ENCODE results near the gene PIGM. TPM values are rescaled to one million over a fixed set of nuclear protein-coding genes. Genes with fewer than 3 reads are reported as not detected.
"Not testable (repeated sequence)": the region's sequence is repeated elsewhere in the genome, so short reads cannot be mapped to it uniquely, and the experiment has no call there.

PIGM gene
- total RNA-seq, 2 experiments from 2014 or later = 5.2 to 5.7 TPM

DNA sequence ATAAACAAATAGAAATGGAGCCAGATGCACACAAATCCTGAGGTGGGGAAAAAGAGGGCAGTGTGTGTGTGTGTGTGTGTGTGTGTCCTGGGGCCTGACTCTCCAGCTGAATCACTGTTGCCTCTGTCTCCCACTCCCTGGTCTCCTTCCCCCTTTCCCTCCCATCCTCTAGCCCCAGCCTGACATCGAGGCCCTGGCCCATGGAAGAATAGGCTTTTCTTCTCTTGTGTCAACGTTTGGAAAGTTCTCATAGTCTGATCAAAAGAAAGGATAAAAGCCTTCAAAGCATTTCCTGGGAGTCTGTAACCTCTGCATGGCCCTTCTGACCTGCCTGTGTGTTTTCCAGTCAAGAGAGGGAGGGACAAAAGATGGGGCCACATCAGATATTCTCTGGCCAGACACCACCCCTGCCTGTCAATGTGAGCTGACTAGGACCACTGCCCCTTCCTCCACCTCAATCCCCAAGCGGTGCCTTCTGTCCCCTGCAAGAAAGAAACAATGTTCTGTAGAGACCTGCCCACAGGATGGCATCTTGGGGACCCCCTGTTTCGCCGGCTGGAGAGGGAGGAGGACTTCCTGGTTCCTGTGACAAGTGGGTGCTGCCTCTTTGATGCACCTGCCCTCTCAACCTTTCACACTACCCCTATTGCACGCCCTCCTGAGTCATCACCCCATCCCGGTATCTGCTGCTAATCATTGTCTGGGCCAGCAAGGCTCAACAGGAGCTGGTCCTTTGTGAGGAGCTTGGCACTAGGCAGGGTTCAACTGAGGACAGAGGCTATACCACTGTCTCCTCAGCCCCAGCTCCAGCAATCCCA is 22.0 kb upstream of the PIGM start:
- DNase-seq = no peak
- Mint-ChIP-seq H3K9me3 (no peaks in the 10 kb centered on the region), H3K36me3 (ENCODE audit: low read depth) (no peaks in the 10 kb centered on the region), H3K27me3 (peaks cover 49% of the 10 kb centered on the region), H3K27ac (no peak overlapping the region), H3K4me1 (no peaks in the 10 kb centered on the region), H3K4me3 (no peak overlapping the region)
- POLR2A ChIA-PET = no interaction called here
- CTCF ChIA-PET = interaction anchor here (1.7 to 5.7 kb wide), 2 partner anchors 7 to 25 kb away, joined by 6 to 27 read pairs; no protein-coding TSS in a partner anchor

DNA sequence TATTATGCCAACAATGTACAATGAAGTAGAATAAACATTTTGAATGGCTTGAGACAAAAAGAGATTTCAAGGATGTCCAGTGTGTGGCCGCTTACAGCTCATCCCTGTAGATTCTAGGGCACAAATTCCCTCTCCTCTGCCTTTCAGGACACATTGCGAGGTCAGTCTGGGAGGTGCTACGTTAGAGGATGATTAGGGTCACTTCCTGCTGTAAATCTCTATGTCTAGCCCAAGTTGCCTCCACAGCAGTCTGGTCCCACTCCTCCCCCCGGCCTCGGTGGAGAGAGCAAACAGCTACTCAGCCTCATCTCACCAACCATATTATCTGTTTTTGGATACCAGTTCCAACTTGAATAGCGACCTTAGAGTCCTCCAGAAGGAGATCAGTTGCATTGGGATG is 21.1 kb upstream of the PIGM start:
- ChIA-PET CTCF (interaction anchor here (0.5 to 5.7 kb wide), 3 partner anchors 25 to 1295 kb away, joined by 3 to 27 read pairs (median 11); no protein-coding TSS in a partner anchor), POLR2A (no interaction called here)
- H3K4me3 Mint-ChIP-seq = no peak overlapping the region
- no peak overlapping the region for H3K27ac Mint-ChIP-seq
- no peaks in the 10 kb centered on the region for H3K36me3 Mint-ChIP-seq (ENCODE audit: low read depth)
- no peaks in the 10 kb centered on the region for H3K4me1 Mint-ChIP-seq
- no peak for DNase-seq
- H3K9me3 Mint-ChIP-seq = no peaks in the 10 kb centered on the region
- H3K27me3 Mint-ChIP-seq = peaks cover 48% of the 10 kb centered on the region

DNA sequence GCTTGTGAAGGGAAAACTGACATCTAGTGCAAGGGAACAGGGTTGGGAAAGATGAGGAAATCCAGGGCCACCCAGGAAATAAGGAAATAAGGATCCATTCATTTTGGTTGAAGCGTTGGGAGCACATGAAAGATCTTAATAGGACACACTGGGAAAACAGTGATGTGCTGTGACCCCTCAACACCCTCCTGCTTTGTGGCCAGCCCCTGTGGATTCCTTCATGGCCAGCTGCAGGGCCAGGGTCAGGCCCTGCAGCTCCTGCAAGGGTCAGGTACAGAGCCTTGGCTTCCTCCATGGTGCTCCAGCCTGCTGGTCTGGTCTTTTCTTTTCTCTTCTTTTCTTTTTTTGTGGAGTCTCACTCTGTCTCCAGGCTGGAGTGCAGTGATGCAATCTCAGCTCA is 18.8 kb upstream of the PIGM start:
- Mint-ChIP-seq H3K27ac (no peak overlapping the region), H3K9me3 (no peaks in the 10 kb centered on the region), H3K27me3 (peaks cover 44% of the 10 kb centered on the region), H3K36me3 (ENCODE audit: low read depth) (no peaks in the 10 kb centered on the region), H3K4me3 (no peak overlapping the region), H3K4me1 (peaks cover 12% of the 10 kb centered on the region)
- POLR2A ChIA-PET = no interaction called here
- DNase-seq = no peak
- CTCF ChIA-PET = interaction anchor here (0.6 to 5.7 kb wide), 3 partner anchors 28 to 325 kb away, joined by 3 to 27 read pairs (median 11); no protein-coding TSS in a partner anchor

DNA sequence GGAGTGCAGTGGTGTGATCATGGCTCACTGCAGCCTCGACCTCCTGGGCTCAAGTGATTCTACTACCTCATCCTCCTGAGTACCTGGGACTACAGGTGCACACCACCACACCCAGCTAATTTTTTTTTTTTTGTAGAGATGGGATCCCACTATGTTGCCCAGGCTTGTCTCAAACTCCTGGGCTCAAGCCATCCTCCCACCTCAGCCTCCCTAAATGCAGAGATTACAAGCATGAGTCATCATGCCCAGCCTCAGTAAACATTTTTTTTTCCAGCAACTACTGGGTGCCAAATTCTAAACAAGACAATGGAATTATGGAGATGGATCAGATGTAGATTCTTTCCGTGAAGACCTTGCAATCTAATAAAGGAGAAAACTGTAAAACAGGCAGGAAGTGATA is 18.4 kb upstream of the PIGM start:
- H3K27me3 Mint-ChIP-seq = peaks cover 47% of the 10 kb centered on the region
- H3K4me1 Mint-ChIP-seq = peaks cover 12% of the 10 kb centered on the region
- H3K27ac Mint-ChIP-seq; H3K4me3 Mint-ChIP-seq; POLR2A ChIA-PET; H3K9me3 Mint-ChIP-seq; DNase-seq; H3K36me3 Mint-ChIP-seq (ENCODE audit: low read depth): not testable (repeated sequence)
- CTCF ChIA-PET = interaction anchor here (0.6 to 5.7 kb wide), 3 partner anchors 28 to 325 kb away, joined by 3 to 27 read pairs (median 11); no protein-coding TSS in a partner anchor

GRCh38 chr1:160049101-160049500 is 17.3 kb upstream of the PIGM start:
- no peak overlapping the region for H3K4me3 Mint-ChIP-seq
- CTCF ChIA-PET = interaction anchor here (1.3 kb wide), 1 partner anchor 36 kb away, joined by 6 read pairs; no protein-coding TSS in a partner anchor

DNA sequence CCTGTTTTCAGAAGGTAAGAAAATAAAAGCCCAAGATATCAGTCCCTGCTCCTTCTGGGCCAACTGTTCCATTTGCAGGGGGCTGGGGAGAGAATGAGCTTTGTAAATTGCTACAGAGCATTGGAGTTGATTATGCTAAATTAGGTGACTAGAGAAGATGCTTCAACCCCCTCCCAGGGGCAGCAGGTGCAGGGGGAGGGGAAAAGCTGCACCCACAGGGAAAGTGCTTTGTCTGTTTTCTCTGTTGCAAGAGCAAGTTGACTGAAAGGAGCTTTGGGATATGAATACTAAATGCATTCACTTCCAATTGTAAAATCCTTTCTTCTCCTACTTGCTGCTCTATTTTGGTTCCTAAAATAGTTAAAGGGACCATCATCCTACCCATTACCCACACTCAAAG is 16.5 kb upstream of the PIGM start:
- CTCF ChIA-PET = interaction anchor here (1.3 kb wide), 1 partner anchor 37 kb away, joined by 6 read pairs; no protein-coding TSS in a partner anchor
- Mint-ChIP-seq H3K4me3 (no peak overlapping the region), H3K27me3 (peaks cover 48% of the 10 kb centered on the region), H3K36me3 (ENCODE audit: low read depth) (no peaks in the 10 kb centered on the region), H3K4me1 (peaks cover 12% of the 10 kb centered on the region), H3K9me3 (no peaks in the 10 kb centered on the region), H3K27ac (no peak overlapping the region)
- POLR2A ChIA-PET = no interaction called here
- DNase-seq = no peak

More at GRCh38 chr1:160049101-160049500, 17.3 kb upstream of the PIGM start:
- DNase-seq = no peak
- Mint-ChIP-seq H3K36me3 (ENCODE audit: low read depth) (no peaks in the 10 kb centered on the region), H3K4me1 (peaks cover 12% of the 10 kb centered on the region), H3K27me3 (peaks cover 49% of the 10 kb centered on the region), H3K27ac (no peak overlapping the region), H3K9me3 (no peaks in the 10 kb centered on the region)
- POLR2A ChIA-PET = no interaction called here

- Mint-ChIP-seq H3K4me3 (peak overlapping the region; percentile 44), H3K4me1 (peaks cover 12% of the 10 kb centered on the region), H3K27me3 (peaks cover 45% of the 10 kb centered on the region), H3K9me3 (no peaks in the 10 kb centered on the region), H3K36me3 (ENCODE audit: low read depth) (no peaks in the 10 kb centered on the region), H3K27ac (no peak overlapping the region)
- ChIA-PET CTCF (interaction anchor here (0.5 to 4.3 kb wide), 21 partner anchors 7 to 721 kb away, joined by 3 to 112 read pairs (median 7); partner anchors contain the start of gene KCNJ9), POLR2A (interaction anchor here (1.2 to 1.9 kb wide), 4 partner anchors 23 to 124 kb away, joined by 3 to 8 read pairs (median 4); partner anchors contain the start of gene KCNJ10)
- DNase-seq = no peak
Measured at GRCh38 chr1:160047111-160047991, 15.6 kb upstream of the PIGM start.

GRCh38 chr1:160046494-160047110 is 14.8 kb upstream of the PIGM start:
- H3K27ac Mint-ChIP-seq = no peak overlapping the region
- H3K4me3 Mint-ChIP-seq = peak overlapping the region; percentile 44
- H3K4me1 Mint-ChIP-seq = peaks cover 12% of the 10 kb centered on the region
- H3K27me3 Mint-ChIP-seq = peaks cover 39% of the 10 kb centered on the region
- ChIA-PET POLR2A (interaction anchor here (1.2 to 1.9 kb wide), 4 partner anchors 24 to 123 kb away, joined by 3 to 8 read pairs (median 4); partner anchors contain the start of gene KCNJ10), CTCF (interaction anchor here (0.5 to 4.3 kb wide), 26 partner anchors 8 to 722 kb away, joined by 3 to 112 read pairs (median 6); partner anchors contain the start of genes IGSF8 and KCNJ9)
- no peaks in the 10 kb centered on the region for H3K9me3 Mint-ChIP-seq
- H3K36me3 Mint-ChIP-seq (ENCODE audit: low read depth) = no peaks in the 10 kb centered on the region
- peak; percentile 47 for DNase-seq

DNA sequence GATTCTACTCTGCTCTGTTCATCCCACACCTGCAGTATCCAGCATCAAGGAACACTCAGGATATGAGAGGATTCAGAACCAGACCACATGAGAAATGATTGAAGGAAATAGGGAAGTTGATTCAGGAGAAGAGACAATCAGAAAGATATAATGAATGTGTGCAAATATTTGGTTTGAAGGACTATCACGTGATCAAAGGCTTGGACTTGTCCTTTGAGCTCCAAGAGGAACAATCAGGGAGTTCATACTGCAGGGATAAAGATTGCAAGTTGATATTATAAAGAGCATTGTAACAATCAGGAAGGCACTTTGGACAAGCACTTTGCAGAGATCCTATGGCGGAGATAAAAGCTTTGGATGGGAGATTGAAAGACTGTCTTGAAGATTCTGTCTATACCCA is 13.9 kb upstream of the PIGM start:
- ChIA-PET CTCF (interaction anchor here (0.8 to 4.3 kb wide), 19 partner anchors 8 to 206 kb away, joined by 3 to 112 read pairs (median 7); partner anchors contain the start of genes IGSF8 and KCNJ9), POLR2A (interaction anchor here (1.9 kb wide), 1 partner anchor 52 kb away, joined by 8 read pairs; no protein-coding TSS in a partner anchor)
- no peak overlapping the region for H3K4me3 Mint-ChIP-seq
- no peaks in the 10 kb centered on the region for H3K36me3 Mint-ChIP-seq (ENCODE audit: low read depth)
- no peak overlapping the region for H3K27ac Mint-ChIP-seq
- peaks cover 12% of the 10 kb centered on the region for H3K4me1 Mint-ChIP-seq
- no peaks in the 10 kb centered on the region for H3K9me3 Mint-ChIP-seq
- DNase-seq = no peak
- peaks cover 34% of the 10 kb centered on the region for H3K27me3 Mint-ChIP-seq

GRCh38 chr1:160043543-160043942 is 11.8 kb upstream of the PIGM start:
- Mint-ChIP-seq H3K36me3 (ENCODE audit: low read depth) (no peaks in the 10 kb centered on the region), H3K27me3 (peaks cover 27% of the 10 kb centered on the region), H3K4me3 (no peak overlapping the region), H3K27ac (no peak overlapping the region), H3K9me3 (no peaks in the 10 kb centered on the region), H3K4me1 (peaks cover 12% of the 10 kb centered on the region)
- CTCF ChIA-PET = interaction anchor here (0.8 to 4.3 kb wide), 3 partner anchors 35 to 42 kb away, joined by 3 to 37 read pairs (median 5); no protein-coding TSS in a partner anchor
- DNase-seq = no peak
- POLR2A ChIA-PET = interaction anchor here (0.9 kb wide), 1 partner anchor 12 kb away, joined by 3 read pairs; the partner anchor contains the start of gene PIGM

- H3K27me3 Mint-ChIP-seq = peaks cover 11% of the 10 kb centered on the region
- ChIA-PET CTCF (interaction anchor here (0.6 to 1.4 kb wide), 3 partner anchors 33 to 45 kb away, joined by 3 to 4 read pairs (median 3); no protein-coding TSS in a partner anchor), POLR2A (interaction anchor here (2.0 kb wide), 1 partner anchor 58 kb away, joined by 4 read pairs; the partner anchor contains the start of gene IGSF8)
- H3K36me3 Mint-ChIP-seq (ENCODE audit: low read depth) = no peaks in the 10 kb centered on the region
- no peak for DNase-seq
- no peak overlapping the region for H3K27ac Mint-ChIP-seq
- H3K9me3 Mint-ChIP-seq = no peaks in the 10 kb centered on the region
- H3K4me3 Mint-ChIP-seq = no peak overlapping the region
- H3K4me1 Mint-ChIP-seq = no peaks in the 10 kb centered on the region
Measured at GRCh38 chr1:160040476-160040875, 8.7 kb upstream of the PIGM start.
